Stimulated activated CD4-positive, alpha-beta T cell treated with anti-CD3 and anti-CD28 coated beads, TNF-alpha, amount 100 ng/mL, for 4 hours (primary cell): Measurements from ENCODE around the gene RPH3AL.

Source experiments
- DNase-seq, 3 experiments: peaks; one replicate each; pipeline ENCODE4 v3.0.0-alpha.2; 2020; ENCODE audit warnings: low read depth in 3 of 3

The RPH3AL gene

GRCh38 chr17:352421-353212, at the start of gene RPH3AL:
TSS of gene RPH3AL (minus strand) at chr17:352807. CDS start at chr17:327543, 25,264 bp downstream.
- no peak for DNase-seq

- DNase-seq, result no peak
Observed at GRCh38 chr17:400257-400656, 47.6 kb upstream of the RPH3AL start.

DNA sequence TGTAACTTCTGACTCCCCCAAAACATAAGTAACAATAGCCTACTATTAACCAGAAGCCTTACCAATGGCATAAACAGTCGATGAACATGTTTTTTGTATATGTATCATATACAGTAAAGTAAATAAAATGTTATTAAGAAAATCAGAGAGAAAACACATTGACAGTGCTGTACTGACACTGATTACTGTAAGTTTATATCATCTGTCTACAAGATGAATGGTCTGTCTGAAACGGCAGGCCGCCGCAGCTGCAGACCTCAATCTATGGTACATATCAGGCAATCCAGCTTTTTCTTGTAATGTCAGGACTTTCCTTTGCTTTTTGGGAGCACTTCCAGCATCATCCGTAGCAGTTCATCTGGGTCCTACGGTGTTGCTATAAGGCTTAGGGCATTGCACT, 44.2 kb upstream of the RPH3AL start:
- no peak for DNase-seq

GRCh38 chr17:395974-396373, 43.4 kb upstream of the RPH3AL start:
- no peak for DNase-seq

DNA sequence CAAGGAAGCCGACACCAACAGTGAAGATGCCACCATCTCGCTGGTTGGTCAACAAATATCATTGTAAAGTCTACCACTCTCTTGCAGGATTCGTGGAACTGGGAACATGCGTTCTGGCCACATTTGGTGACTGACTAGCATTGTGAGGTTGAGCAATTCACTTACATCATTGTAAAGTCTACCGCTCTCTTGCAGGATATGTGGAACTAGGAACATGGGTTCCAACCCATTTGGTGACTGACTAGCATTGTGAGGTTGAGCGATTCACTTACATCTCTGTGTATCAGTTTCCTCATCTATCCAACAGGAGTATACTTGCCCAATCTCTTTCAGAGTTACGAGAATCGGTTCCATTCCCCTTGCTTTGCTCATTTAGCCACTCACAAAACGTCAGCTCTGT, 42.6 kb upstream of the RPH3AL start:
- DNase-seq, result no peak

- no peak for DNase-seq
Observed at GRCh38 chr17:394718-395095, 42.1 kb upstream of the RPH3AL start.

- DNase-seq, result no peak
Observed at GRCh38 chr17:393806-394717, 41.5 kb upstream of the RPH3AL start.

DNA sequence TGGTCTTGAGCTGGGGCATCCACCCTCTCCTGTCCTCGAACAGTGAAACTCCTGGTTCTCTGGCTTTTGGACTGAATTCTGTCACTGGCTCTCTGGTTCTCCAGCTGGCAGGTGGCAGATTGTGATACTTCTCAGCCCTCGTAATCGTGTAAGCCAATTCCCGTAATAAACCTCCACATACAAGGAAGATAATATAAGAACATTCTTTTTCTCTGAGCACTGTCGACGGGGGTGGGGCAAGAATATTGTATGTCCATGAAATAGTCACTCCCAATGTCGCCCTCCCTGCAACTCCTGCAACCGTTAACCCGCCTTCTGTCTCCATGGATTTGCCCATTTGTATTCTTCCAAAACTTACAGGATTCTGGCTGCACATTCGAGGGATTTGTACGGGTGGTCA, 39.2 kb upstream of the RPH3AL start:
- no peak for DNase-seq

GRCh38 chr17:390025-390424, 37.4 kb upstream of the RPH3AL start:
- no peak for DNase-seq

DNA sequence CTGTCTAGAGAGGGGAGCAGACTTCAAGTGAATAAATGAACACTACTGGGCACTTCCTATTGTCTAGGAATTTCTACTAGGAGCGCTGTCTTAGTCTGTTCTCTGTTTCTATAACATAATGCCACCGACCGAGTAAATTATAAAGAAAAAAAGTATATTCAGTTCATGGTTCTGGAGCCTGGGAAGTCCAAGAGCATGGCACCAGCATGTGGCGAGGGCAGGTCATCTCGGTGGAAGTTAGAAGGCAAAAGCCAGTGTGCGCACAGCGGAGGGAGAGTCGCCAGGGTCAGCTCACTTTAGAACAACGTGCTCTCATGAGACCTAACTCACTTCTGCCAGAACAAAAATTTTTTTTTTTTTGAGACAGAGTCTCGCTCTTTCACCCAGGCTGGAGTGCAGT, 35.5 kb upstream of the RPH3AL start:
- no peak for DNase-seq

DNA sequence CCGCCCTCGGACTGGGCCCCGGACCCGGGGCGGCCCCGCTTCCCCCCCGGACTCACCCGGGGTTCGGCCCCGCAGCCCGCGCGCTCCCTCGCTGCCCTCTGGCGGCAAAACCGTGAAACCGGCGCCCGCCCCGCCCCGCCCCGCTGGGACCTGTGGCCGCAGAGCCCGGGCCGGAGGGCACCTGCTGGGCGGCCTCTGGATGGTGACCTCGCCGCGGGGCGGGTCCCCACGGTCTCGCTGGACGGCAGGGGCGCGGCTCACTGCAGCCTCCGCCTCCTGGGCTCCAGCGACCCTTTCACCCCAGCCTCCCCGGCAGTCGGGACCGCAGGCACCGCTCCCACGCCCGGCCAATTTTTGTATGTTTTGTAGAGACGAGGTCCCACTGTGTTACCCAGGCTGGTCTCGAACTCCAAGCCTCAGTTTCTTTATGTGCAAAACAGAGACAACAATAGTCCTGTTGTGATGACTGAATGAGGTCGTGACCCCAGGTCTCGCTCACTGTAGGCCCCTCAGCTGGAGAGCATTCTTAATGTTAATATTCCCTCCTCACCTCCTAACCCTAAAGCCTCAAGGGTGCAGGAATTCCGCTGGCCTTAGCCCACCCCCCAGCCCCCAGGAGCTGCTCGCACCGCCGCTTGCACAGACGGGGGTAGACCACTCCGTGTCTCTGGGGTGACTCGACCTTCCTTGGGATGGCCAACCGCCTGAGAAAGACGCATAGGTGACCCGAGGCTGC, 33.7 kb upstream of the RPH3AL start:
- peak; percentile 39 to 66 (median 60) for DNase-seq

- DNase-seq, result no peak
Observed at GRCh38 chr17:385836-386140, 33.2 kb upstream of the RPH3AL start.

DNA sequence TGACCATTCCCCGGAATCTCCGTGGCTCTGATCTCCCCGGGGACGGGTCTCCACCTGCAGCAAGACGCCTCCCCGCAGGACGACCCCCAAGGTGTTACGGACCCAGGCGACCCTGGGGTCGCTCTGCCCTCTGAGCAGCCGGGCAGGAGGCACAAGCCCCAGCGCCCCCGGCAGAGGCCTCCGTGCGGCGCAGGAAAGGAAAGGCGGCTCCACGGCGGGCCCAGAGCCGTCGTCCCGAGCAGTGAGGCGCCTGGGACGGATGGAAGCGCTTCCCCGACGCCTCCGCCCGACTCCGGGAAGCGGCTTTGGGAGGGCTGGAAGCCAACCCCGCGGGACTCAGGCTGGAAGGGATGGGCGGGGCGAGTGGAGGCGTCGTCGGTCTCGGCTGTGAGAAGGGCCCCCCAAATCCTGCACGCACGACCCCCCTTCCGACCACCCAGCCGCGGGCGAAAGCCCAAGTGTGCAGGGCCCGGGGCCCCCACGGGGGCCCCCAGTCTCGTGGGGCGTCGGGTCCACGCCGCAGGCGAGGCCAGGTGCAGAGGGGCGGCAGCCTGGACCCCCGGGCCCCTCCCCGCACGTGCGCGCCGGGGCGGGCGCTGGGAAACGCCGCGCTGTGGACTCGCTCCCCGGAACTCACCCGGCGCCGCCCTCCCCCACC, 32.7 kb upstream of the RPH3AL start:
- no peak for DNase-seq

- DNase-seq, result no peak
Observed at GRCh38 chr17:384622-385177, 32.1 kb upstream of the RPH3AL start.

GRCh38 chr17:383771-384621, 31.4 kb upstream of the RPH3AL start:
- no peak for DNase-seq

DNA sequence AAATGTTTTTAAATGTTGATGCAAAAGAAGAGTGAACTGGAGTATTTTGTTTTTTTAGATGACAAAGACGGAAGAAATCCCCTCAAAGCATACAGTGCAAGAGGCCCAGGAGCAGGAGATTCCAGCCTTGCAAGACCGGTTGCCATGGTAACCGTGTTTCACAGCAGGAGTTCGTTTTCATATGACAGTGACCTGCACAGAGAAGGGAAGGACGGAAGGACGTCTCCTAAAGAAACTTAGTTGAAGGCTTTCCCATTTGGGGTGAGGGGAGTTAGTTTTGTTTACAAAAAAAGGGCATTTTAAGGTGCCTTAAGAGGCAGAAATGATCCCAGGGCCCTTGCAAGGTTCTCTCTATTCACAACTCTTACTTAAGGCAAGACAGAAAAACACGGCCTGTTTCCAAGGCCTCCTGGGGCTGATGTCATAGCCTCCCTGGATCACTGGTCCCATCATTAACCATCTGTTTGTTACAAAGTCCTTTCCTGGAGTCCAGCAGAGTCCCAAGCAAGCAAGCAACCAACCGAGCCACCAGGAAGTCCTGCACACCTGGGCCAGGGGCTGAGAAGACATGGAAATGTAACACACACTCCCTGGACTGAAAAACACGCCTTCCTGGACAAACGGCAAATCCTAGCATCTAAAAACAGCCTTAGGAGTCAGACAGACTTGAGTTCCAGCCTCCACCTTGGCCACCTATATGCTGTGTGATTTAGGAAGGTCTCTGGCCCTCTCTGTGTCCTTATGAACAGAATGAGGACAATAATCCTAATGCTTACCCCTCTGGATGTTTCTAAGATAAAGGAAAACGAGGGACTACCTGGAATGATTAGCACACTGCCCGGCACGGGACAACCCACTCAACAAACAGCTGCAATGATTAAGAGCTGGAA, 30.3 kb upstream of the RPH3AL start:
- no peak for DNase-seq

GRCh38 chr17:381941-382643, 29.5 kb upstream of the RPH3AL start:
- DNase-seq, result no peak

GRCh38 chr17:381516-381915, 28.9 kb upstream of the RPH3AL start:
- DNase-seq, result no peak
